Measurements from ENCODE around the gene RGS10. TPM values are rescaled to one million over a fixed set of nuclear protein-coding genes. Genes with fewer than 3 reads are reported as not detected.

Gene RGS10
- total RNA-seq (2022): 8.3 and 10.8 TPM in 2 replicates
- percentile 39 among the genes with signal in this experiment for Bru-seq, nascent RNA
- percentile 37 among the genes with signal in this experiment for BruChase-seq, experiment 1, labeled RNA remaining after a 6-hour chase
- percentile 36 among the genes with signal in this experiment for BruChase-seq, experiment 2, labeled RNA remaining after a 2-hour chase
- long read RNA-seq, transcript RGS10-202 (5 exons, 804 nt): major isoform, 5 of 6 reads
- long read RNA-seq, partial matches to known transcripts: 0 of 6 reads
- long read RNA-seq, other reads (novel, unspliced or antisense): 1 of 6 reads

GRCh38 chr10:119542357-119542987 lies at the start of gene RGS10:
Gene RGS10, minus strand, starts transcription at chr10:119542719. Its CDS starts 81 bp downstream, at chr10:119542638.
- peaks cover 2% of the 10 kb centered on the region for H3K27me3 Mint-ChIP-seq (ENCODE audit: unreplicated experiment)
- H3K27ac Mint-ChIP-seq (ENCODE audit: unreplicated experiment): peak within 1 kb of the TSS; percentile 83
- DNase-seq: peak; percentile 76
- CTCF ChIA-PET: interaction anchor here (0.5 to 1.5 kb wide), 4 partner anchors 13 to 343 kb away, joined by 3 to 5 read pairs (median 4); no protein-coding TSS in a partner anchor
- H3K9me3 Mint-ChIP-seq (ENCODE audit: low read depth, unreplicated experiment): no peaks in the 10 kb centered on the region
- TF ChIP-seq CTCF (IDR thresholded peaks at IDR 0.05; ENCODE audit: unreplicated experiment): no peak
- no TSS peak for BruUV-seq (replicated peaks)
- H3K4me3 Mint-ChIP-seq (ENCODE audit: low read depth, unreplicated experiment): peak within 1 kb of the TSS; percentile 81
- H3K36me3 Mint-ChIP-seq (ENCODE audit: insufficient read depth, unreplicated experiment): peaks cover 12% of the 10 kb centered on the region
- H3K4me1 Mint-ChIP-seq (ENCODE audit: low read depth, unreplicated experiment): peaks cover 26% of the 10 kb centered on the region
- intact Hi-C loops (cut with micrococcal nuclease; ENCODE audit: unreplicated experiment): no loop called here

- CTCF ChIA-PET: no interaction called here
- Mint-ChIP-seq H3K27ac (ENCODE audit: unreplicated experiment) (no peak overlapping the region), H3K4me1 (ENCODE audit: low read depth, unreplicated experiment) (no peaks in the 10 kb centered on the region), H3K36me3 (ENCODE audit: insufficient read depth, unreplicated experiment) (peaks cover 10% of the 10 kb centered on the region), H3K27me3 (ENCODE audit: unreplicated experiment) (no peaks in the 10 kb centered on the region), H3K4me3 (ENCODE audit: low read depth, unreplicated experiment) (no peak overlapping the region), H3K9me3 (ENCODE audit: low read depth, unreplicated experiment) (no peaks in the 10 kb centered on the region)
- BruUV-seq (replicated peaks): no TSS peak
- no peak for TF ChIP-seq CTCF (IDR thresholded peaks at IDR 0.05; ENCODE audit: unreplicated experiment)
- no peak for DNase-seq
- intact Hi-C loops (cut with micrococcal nuclease; ENCODE audit: unreplicated experiment): no loop called here
Measured at GRCh38 chr10:119588071-119588470, 45.6 kb upstream of the RGS10 start.

GRCh38 chr10:119578355-119578754 lies 35.8 kb upstream of the RGS10 start:
- CTCF ChIA-PET: interaction anchor here (0.6 kb wide), 1 partner anchor 477 kb away, joined by 3 read pairs; no protein-coding TSS in a partner anchor
- Mint-ChIP-seq H3K36me3 (ENCODE audit: insufficient read depth, unreplicated experiment) (peaks cover 33% of the 10 kb centered on the region), H3K27me3 (ENCODE audit: unreplicated experiment) (no peaks in the 10 kb centered on the region), H3K4me1 (ENCODE audit: low read depth, unreplicated experiment) (no peaks in the 10 kb centered on the region), H3K9me3 (ENCODE audit: low read depth, unreplicated experiment) (no peaks in the 10 kb centered on the region), H3K27ac (ENCODE audit: unreplicated experiment) (no peak overlapping the region), H3K4me3 (ENCODE audit: low read depth, unreplicated experiment) (no peak overlapping the region)
- intact Hi-C loops (cut with micrococcal nuclease; ENCODE audit: unreplicated experiment): no loop called here
- no peak for TF ChIP-seq CTCF (IDR thresholded peaks at IDR 0.05; ENCODE audit: unreplicated experiment)
- no TSS peak for BruUV-seq (replicated peaks)
- no peak for DNase-seq

GRCh38 chr10:119575991-119576390 lies 33.5 kb upstream of the RGS10 start:
- BruUV-seq (replicated peaks): no TSS peak
- peaks cover 25% of the 10 kb centered on the region for H3K36me3 Mint-ChIP-seq (ENCODE audit: insufficient read depth, unreplicated experiment)
- H3K4me3 Mint-ChIP-seq (ENCODE audit: low read depth, unreplicated experiment): no peak overlapping the region
- H3K27me3 Mint-ChIP-seq (ENCODE audit: unreplicated experiment): no peaks in the 10 kb centered on the region
- TF ChIP-seq CTCF (IDR thresholded peaks at IDR 0.05; ENCODE audit: unreplicated experiment): no peak
- no peak overlapping the region for H3K27ac Mint-ChIP-seq (ENCODE audit: unreplicated experiment)
- H3K4me1 Mint-ChIP-seq (ENCODE audit: low read depth, unreplicated experiment): no peaks in the 10 kb centered on the region
- H3K9me3 Mint-ChIP-seq (ENCODE audit: low read depth, unreplicated experiment): no peaks in the 10 kb centered on the region
- intact Hi-C loops (cut with micrococcal nuclease; ENCODE audit: unreplicated experiment): no loop called here
- CTCF ChIA-PET: no interaction called here
- no peak for DNase-seq
